Astrocyte of the cerebellum (primary cell): ENCODE measurements around the gene ATP5PD.

Source experiments
- DNase-seq: peaks from one replicate; pipeline ENCODE4 v3.0.0-alpha.2; 2011; ENCODE audit warnings: low read depth
- H3K4me3 ChIP-seq: 2 replicates; pipeline ENCODE4 v1.5.1; 2011; ENCODE audit warnings: mild to moderate bottlenecking, low read depth, low read length, moderate library complexity
- CTCF ChIP-seq: IDR thresholded peaks from 2 replicates; pipeline ENCODE4 v1.5.1; 2012; ENCODE audit warnings: low read length, low read depth, moderate library complexity, mild to moderate bottlenecking; ENCODE audit errors: missing control alignments
- in situ Hi-C: cut with HindIII; loops from 2 replicates; pipeline ENCODE4 v1.10.0; 2017; ENCODE audit warnings: low sequenced_read_pairs

ATP5PD gene

GRCh38 chr17:75090871-75091854, 44.4 kb upstream of the ATP5PD start:
- no peak for TF ChIP-seq CTCF
- in situ Hi-C loops = no loop called here
- no peak overlapping the region for H3K4me3 ChIP-seq
- no peak for DNase-seq

- in situ Hi-C loops = no loop called here
- no peak for DNase-seq
- H3K4me3 ChIP-seq = peak overlapping the region; percentile 46
- no peak for TF ChIP-seq CTCF
Observed at GRCh38 chr17:75088465-75089417, 42.0 kb upstream of the ATP5PD start.

GRCh38 chr17:75087558-75088453, 41.0 kb upstream of the ATP5PD start, which contains the start of gene SLC16A5:
Gene SLC16A5 (plus strand): TSS chr17:75087954. CDS start chr17:75093637, 5,683 bp downstream.
- in situ Hi-C loops = no loop called here
- no peak for TF ChIP-seq CTCF

GRCh38 chr17:75087182-75087557, 40.4 kb upstream of the ATP5PD start:
- no peak for DNase-seq
- in situ Hi-C loops = no loop called here
- no peak for TF ChIP-seq CTCF
- peak overlapping the region; percentile 46 for H3K4me3 ChIP-seq

More at GRCh38 chr17:75087558-75088453, 41.0 kb upstream of the ATP5PD start, which contains the start of gene SLC16A5:
- peak within 1 kb of the TSS; percentile 46 for H3K4me3 ChIP-seq
- DNase-seq = no peak

DNA sequence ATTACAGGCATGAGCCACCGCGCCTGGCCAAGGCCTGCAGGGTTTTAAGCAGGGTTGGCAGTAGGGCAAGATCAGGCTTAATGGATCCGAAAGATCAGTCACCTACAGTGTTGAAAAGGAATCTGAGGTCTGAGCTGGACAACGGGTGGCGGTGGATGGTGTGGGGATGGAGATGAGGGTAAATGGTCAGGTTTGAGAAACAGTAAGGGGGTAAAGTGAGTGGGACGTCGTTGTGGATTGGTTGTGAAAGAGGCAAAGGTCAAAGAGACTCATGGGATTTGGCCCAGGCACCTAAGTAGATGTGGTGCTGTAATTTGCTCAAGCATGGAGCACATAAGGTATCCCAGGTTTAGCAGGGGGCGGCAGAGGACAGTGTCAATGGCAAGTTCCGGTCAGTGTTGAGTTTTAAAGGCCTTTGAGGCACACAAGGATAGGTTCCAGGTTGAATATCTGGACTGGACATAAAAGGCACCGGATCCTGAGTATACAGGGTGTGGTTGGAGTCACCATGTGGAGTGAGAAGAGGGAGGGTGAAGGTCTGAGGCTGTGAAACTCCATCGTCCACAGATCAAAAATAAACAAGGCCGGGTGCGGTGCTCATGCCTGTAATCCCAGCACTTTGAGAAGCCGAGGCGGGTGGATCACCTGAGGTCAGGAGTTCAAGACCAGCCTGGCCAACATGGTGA, 39.9 kb upstream of the ATP5PD start:
- DNase-seq = no peak
- in situ Hi-C loops = no loop called here
- TF ChIP-seq CTCF = no peak
- H3K4me3 ChIP-seq = no peak overlapping the region
